ENCODE data around the gene LPAR1. TPM values are rescaled to one million over a fixed set of nuclear protein-coding genes. Genes with fewer than 3 reads are reported as not detected.

Gene LPAR1
- total and polyA plus RNA-seq, 10 of the 15 experiments (the other 5 are each of a cell fraction or from before 2014, with no cell fraction given): 3.3 to 12.9 (median 8.4) TPM

- BruUV-seq (replicated peaks): no TSS peak
- in situ Hi-C loops (cut with MboI): no loop called here
- no peaks in the 10 kb centered on the region for H3K79me2 ChIP-seq (ENCODE audit: control insufficient read depth, insufficient read depth, low read length)
- H4K20me1 ChIP-seq (ENCODE audit: control insufficient read depth, insufficient read depth): no peaks in the 10 kb centered on the region
- no peaks in the 10 kb centered on the region; a peak in 1 of 4 replicates for H3K27me3 ChIP-seq (replicated peaks in 1 of 2; ENCODE audit: control insufficient read depth in 2 of 2, insufficient read depth in 2 of 2, low read length in 1 of 2)
- H3K27ac ChIP-seq (ENCODE audit: control insufficient read depth, insufficient read depth): no peak overlapping the region
- RAD21 ChIA-PET (ENCODE audit: unreplicated experiment): interaction anchor here (0.7 to 6.2 kb wide), 12 partner anchors 8 to 303 kb away, joined by 3 to 27 read pairs (median 4); no protein-coding TSS in a partner anchor
- ATAC-seq: peak; percentile 65
- no peaks in the 10 kb centered on the region for H3K36me3 ChIP-seq (ENCODE audit: control insufficient read depth in 2 of 2, insufficient read depth in 2 of 2, low read length in 1 of 2)
- H3K4me2 ChIP-seq (ENCODE audit: control insufficient read depth, insufficient read depth): no peak overlapping the region
- WGBS (ENCODE audit: insufficient coverage, insufficient replicate concordance, low lambda C conversion rate, missing lambda C conversion rate): 11% methylated on average over 6 of the region's 6 CpGs
- intact Hi-C loops (cut with micrococcal nuclease; ENCODE audit: unreplicated experiment): no loop called here
- FAIRE-seq: no peak
- POLR2A ChIA-PET: interaction anchor here (0.6 to 3.1 kb wide), 6 partner anchors 9 to 44 kb away, joined by 3 to 11 read pairs (median 4); no protein-coding TSS in a partner anchor
- no peak for DNase-seq (ENCODE audit: low read depth, low spot score)
- H3K9ac ChIP-seq (ENCODE audit: control insufficient read depth, insufficient read depth, low read length): no peak overlapping the region
- CTCF ChIA-PET: interaction anchor here (0.7 to 0.9 kb wide), 3 partner anchors 9 to 10 kb away, joined by 3 read pairs; no protein-coding TSS in a partner anchor
- no peak overlapping the region for H2AFZ ChIP-seq (ENCODE audit: control insufficient read depth, low read depth, low read length)
- H3K4me1 ChIP-seq (ENCODE audit: control insufficient read depth, insufficient read depth, low read length): peaks cover 6% of the 10 kb centered on the region
- no peaks in the 10 kb centered on the region for H3K9me3 ChIP-seq (replicated peaks; ENCODE audit: control insufficient read depth, insufficient read depth, low read length)
- no peak overlapping the region for H3K4me3 ChIP-seq
- SMC1A ChIA-PET (ENCODE audit: uncharacterized antibody, unreplicated experiment): interaction anchor here (0.6 to 10.0 kb wide), 15 partner anchors 9 to 194 kb away, joined by 3 to 124 read pairs (median 4); partner anchors contain the start of gene LPAR1
- TF ChIP-seq FOXM1 (IDR thresholded peaks at IDR 0.05; ENCODE audit: low read depth, low read length) (peak; percentile 42; the same call in 1 of the 2 replicates), CHD1 (IDR thresholded peaks at IDR 0.05; ENCODE audit: low read depth, low read length) (no peak), SUPT20H (IDR thresholded peaks at IDR 0.05; ENCODE audit: borderline replicate concordance, control insufficient read depth, low read depth, low read length) (no peak), MLLT1 (IDR thresholded peaks at IDR 0.05) (no peak), ZBTB33 (IDR thresholded peaks at IDR 0.05) (no peak), ZNF217 (IDR thresholded peaks at IDR 0.05) (peak; percentile 66; the same call in 1 of the 2 replicates), MEF2B (IDR thresholded peaks at IDR 0.05; ENCODE audit: partially characterized antibody, poor library complexity, severe bottlenecking) (peak; percentile 59), SKIL (IDR thresholded peaks at IDR 0.05; ENCODE audit: low read depth, poor library complexity, severe bottlenecking) (no peak), GABPA (IDR thresholded peaks at IDR 0.05; ENCODE audit: low read depth) (no peak), MEF2A (IDR thresholded peaks at IDR 0.05; ENCODE audit: insufficient read depth, low read depth, low read length) (0 out of 2 replicates have a peak, but pooled peaks have one; percentile 9), PAX5 (IDR thresholded peaks at IDR 0.05; ENCODE audit: borderline replicate concordance, low read depth, low read length) (no peak), EED (IDR thresholded peaks at IDR 0.05; ENCODE audit: low read depth) (0 out of 2 replicates have a peak, but pooled peaks have one; percentile 37), CBFB (IDR thresholded peaks at IDR 0.05; ENCODE audit: low read depth) (peak; percentile 69), IRF5 (IDR thresholded peaks at IDR 0.05; ENCODE audit: borderline replicate concordance) (no peak), SREBF2 (IDR thresholded peaks at IDR 0.05; ENCODE audit: low read length) (no peak)
Measured at GRCh38 chr9:110995420-110996340, 42.6 kb downstream of the LPAR1 start.

Data from GM12878 (cell line).